ENCODE data around the gene PRSS3. TPM values are rescaled to one million over a fixed set of nuclear protein-coding genes. Genes with fewer than 3 reads are reported as not detected.
A peak's percentile ranks its signal among the peaks of the same experiment; 100 is the strongest.

PRSS3 gene
- total and polyA plus RNA-seq, 9 of the 15 experiments (the other 6 are each of a cell fraction or from before 2014, with no cell fraction given), result 0.35 to 0.42 TPM; not detected in 7

- TF ChIP-seq ZBTB26 (CRISPR knock-in tag; IDR thresholded peaks at IDR 0.05) (no peak), TCF15 (CRISPR knock-in tag; IDR thresholded peaks at IDR 0.05) (no peak), HNRNPH1 (optimal IDR thresholded peaks at IDR 0.05; ENCODE audit: low read depth, low read length) (no peak), RBBP5 (IDR thresholded peaks at IDR 0.05; ENCODE audit: borderline replicate concordance, insufficient read depth, low read length, poor library complexity, severe bottlenecking) (peak; percentile 17), NR2C1 (IDR thresholded peaks at IDR 0.05) (peak; percentile 64; the same call in 1 of the 2 replicates), NR2C1 (tag; IDR thresholded peaks at IDR 0.05) (peak; percentile 78; the same call in 1 of the 2 replicates), USF1 (CRISPR knock-in tag; IDR thresholded peaks at IDR 0.05) (peak; percentile 61; the same call in 1 of the 2 replicates), E2F5 (CRISPR knock-in tag; IDR thresholded peaks at IDR 0.05) (0 out of 2 replicates have a peak, but pooled peaks have one; percentile 77), C11orf30 (IDR thresholded peaks at IDR 0.05; ENCODE audit: low read depth) (no peak), ARID3B (CRISPR knock-in tag; IDR thresholded peaks at IDR 0.05; ENCODE audit: borderline replicate concordance) (no peak), CBX8 (IDR thresholded peaks at IDR 0.05; ENCODE audit: borderline replicate concordance, extremely low read depth, low read depth, low read length, poor library complexity, severe bottlenecking) (no peak), TRIM28 (IDR thresholded peaks at IDR 0.05) (no peak), RFX5 (IDR thresholded peaks at IDR 0.05; ENCODE audit: low read depth, low read length) (no peak), E2F8 (IDR thresholded peaks at IDR 0.05; ENCODE audit: low read depth, partially characterized antibody) (peak; percentile 46), DACH1 (IDR thresholded peaks at IDR 0.05; ENCODE audit: partially characterized antibody) (no peak), MAFG (tag; conservative IDR thresholded peaks at IDR 0.05) (no peak), HCFC1 (IDR thresholded peaks at IDR 0.05; ENCODE audit: low read depth, low read length) (peak; percentile 49), MED1 (CRISPR knock-in tag; IDR thresholded peaks at IDR 0.05; ENCODE audit: borderline replicate concordance) (no peak), ZNF778 (CRISPR knock-in tag; IDR thresholded peaks at IDR 0.05) (no peak)
Observed at GRCh38 chr9:33816327-33817252, 21.2 kb downstream of the PRSS3 start, which contains the start of gene UBE2R2 (continued).
